ENCODE measurements around the gene RNF11. TPM values are rescaled to one million over a fixed set of nuclear protein-coding genes. Genes with fewer than 3 reads are reported as not detected.
A peak's percentile ranks its signal among the peaks of the same experiment; 100 is the strongest.

RNF11 gene
- total RNA-seq, 4 donors from 2014 or later, result 36.9 to 110 (median 75.6) TPM

GRCh38 chr1:51192213-51192843 is 43.7 kb upstream of the RNF11 start:
- Histone ChIP-seq H3K4me3 (no peak overlapping the region), H3K36me3 (no peaks in the 10 kb centered on the region), H3K27me3 (no peaks in the 10 kb centered on the region), H3K9me3 (no peaks in the 10 kb centered on the region), H3K4me1 (no peaks in the 10 kb centered on the region), H3K27ac (no peak overlapping the region)
- TF ChIP-seq POLR2A (IDR thresholded peaks at IDR 0.05) (no peak), CTCF (IDR thresholded peaks at IDR 0.05) (peak; percentile 64 to 77 (median 67))
- DNase-seq, result peak; percentile 47 to 71
- intact Hi-C loops (cut with DNase I; ENCODE audit: low total_unique reads), result loop anchor here (10.0 kb wide), 1 partner anchor 82 kb away; no protein-coding TSS in a partner anchor

GRCh38 chr1:51193564-51193963 is 42.5 kb upstream of the RNF11 start:
- TF ChIP-seq POLR2A (IDR thresholded peaks at IDR 0.05), result no peak
- TF ChIP-seq CTCF (IDR thresholded peaks at IDR 0.05), result no peak
- intact Hi-C loops (cut with DNase I; ENCODE audit: low total_unique reads), result loop anchor here (10.0 kb wide), 1 partner anchor 81 kb away; no protein-coding TSS in a partner anchor

DNA sequence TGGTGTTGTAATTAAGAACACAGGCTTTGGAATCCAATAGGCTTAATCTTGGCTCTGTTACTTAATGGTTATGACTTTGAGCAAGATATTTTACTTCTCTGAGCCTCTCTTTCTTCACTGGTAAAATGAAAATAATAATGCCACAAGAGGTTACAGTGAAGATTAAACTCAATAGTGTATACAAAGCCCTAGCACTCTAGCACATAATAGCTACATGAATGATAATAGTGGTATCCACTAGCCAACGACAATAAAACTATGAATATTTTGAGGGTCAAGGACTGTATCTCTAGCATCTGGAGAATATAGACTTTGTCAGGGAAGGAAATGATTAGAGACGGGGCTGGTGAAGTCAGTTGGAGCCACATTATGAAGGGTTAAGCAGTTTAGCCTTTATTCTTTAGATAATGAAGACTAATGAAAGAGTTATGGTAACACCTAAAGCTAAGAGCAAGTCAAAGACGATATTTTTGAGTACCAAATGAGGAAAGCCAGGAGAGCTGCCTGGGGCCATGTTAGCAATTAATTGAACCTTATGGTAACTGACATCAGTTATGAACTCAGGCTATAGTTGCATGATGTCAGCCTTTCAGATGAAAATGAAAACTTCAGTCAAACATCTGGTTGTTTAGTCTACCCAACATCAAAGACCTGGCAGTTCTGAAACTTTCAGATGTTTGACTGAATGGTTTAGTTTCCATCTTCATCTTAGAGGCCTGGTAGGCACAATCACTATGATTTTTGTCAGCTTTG is 32.8 kb upstream of the RNF11 start:
- no peak overlapping the region for H3K4me3 ChIP-seq
- intact Hi-C loops (cut with DNase I; ENCODE audit: low total_unique reads), result no loop called here
- no peaks in the 10 kb centered on the region for H3K4me1 ChIP-seq
- no peaks in the 10 kb centered on the region for H3K36me3 ChIP-seq
- no peak for DNase-seq
- no peaks in the 10 kb centered on the region for H3K27me3 ChIP-seq
- no peak overlapping the region for H3K27ac ChIP-seq
- TF ChIP-seq POLR2A (IDR thresholded peaks at IDR 0.05) (no peak), CTCF (IDR thresholded peaks at IDR 0.05) (no peak)
- no peaks in the 10 kb centered on the region for H3K9me3 ChIP-seq

More at GRCh38 chr1:51193564-51193963, 42.5 kb upstream of the RNF11 start:
- Histone ChIP-seq H3K27me3 (no peaks in the 10 kb centered on the region), H3K36me3 (no peaks in the 10 kb centered on the region), H3K4me1 (no peaks in the 10 kb centered on the region), H3K9me3 (no peaks in the 10 kb centered on the region), H3K27ac (no peak overlapping the region), H3K4me3 (no peak overlapping the region)
- no peak for DNase-seq

DNA sequence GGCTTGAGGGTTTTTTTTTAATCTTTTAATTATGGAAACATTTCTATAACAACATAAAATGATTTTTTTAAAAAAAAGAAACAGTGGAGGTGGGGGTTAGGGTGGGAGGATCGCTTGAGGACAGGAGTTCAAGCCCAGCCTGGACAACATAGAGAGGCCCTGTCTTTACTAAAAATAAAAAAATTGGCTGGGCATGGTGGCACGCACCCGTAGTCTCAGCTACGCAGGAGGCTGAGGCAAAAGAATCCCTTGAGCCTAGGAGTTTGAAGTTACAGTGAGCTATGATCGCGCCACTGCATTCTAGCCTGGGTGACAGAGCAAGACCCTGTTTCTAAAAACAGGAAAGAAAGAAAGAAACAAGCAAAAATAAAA is 32.2 kb upstream of the RNF11 start:
- no peak overlapping the region for H3K27ac ChIP-seq
- no peak overlapping the region for H3K4me3 ChIP-seq
- H3K36me3 ChIP-seq, result no peaks in the 10 kb centered on the region
- no peaks in the 10 kb centered on the region for H3K9me3 ChIP-seq
- H3K4me1 ChIP-seq, result no peaks in the 10 kb centered on the region
- intact Hi-C loops (cut with DNase I; ENCODE audit: low total_unique reads), result no loop called here
- TF ChIP-seq POLR2A (IDR thresholded peaks at IDR 0.05) (no peak), CTCF (IDR thresholded peaks at IDR 0.05) (no peak)
- DNase-seq, result no peak
- no peaks in the 10 kb centered on the region for H3K27me3 ChIP-seq

DNA sequence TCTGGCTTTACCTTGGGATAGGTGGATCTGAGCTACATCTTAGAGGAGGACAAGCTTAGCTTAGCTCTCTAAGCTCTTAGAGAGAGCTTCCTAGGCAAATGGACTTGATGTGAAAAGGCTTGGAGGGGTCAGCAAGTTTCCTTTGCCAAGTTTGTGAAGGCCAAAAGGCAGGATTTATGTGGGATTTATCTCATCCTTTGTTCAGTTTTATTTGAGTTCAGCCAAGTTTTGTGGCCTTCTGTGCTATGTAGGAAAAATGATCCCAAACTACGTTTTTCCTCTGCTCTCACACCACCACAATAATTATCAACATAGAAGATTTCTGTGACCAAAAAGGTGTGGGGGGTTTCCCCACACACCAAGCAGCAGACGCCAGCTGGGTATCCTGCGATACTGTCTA is 26.0 kb upstream of the RNF11 start:
- H3K27me3 ChIP-seq, result no peaks in the 10 kb centered on the region
- no peak overlapping the region for H3K27ac ChIP-seq

More for the DNA sequence above, 26.0 kb upstream of the RNF11 start:
- H3K4me1 ChIP-seq, result no peaks in the 10 kb centered on the region
- no peaks in the 10 kb centered on the region for H3K36me3 ChIP-seq
- no peaks in the 10 kb centered on the region for H3K9me3 ChIP-seq
- TF ChIP-seq CTCF (IDR thresholded peaks at IDR 0.05) (no peak), POLR2A (IDR thresholded peaks at IDR 0.05) (no peak)
- intact Hi-C loops (cut with DNase I; ENCODE audit: low total_unique reads), result no loop called here
- no peak for DNase-seq
- H3K4me3 ChIP-seq, result no peak overlapping the region

All from uterus (tissue), 4 donors.